OCI-LY1 (cell line): ENCODE measurements around the gene PRDX1.
"Not testable (repeated sequence)": the region's sequence is repeated elsewhere in the genome, so short reads cannot be mapped to it uniquely, and the experiment has no call there.

ENCODE experiments used
- EZH2 ChIP-seq: fragments of 200-600 bp; sonication (generic), shearing (Covaris generic); IDR thresholded peaks from 2 replicates; pipeline ENCODE4 v1.8.0; 2017; ENCODE audit warnings: borderline replicate concordance, mixed run types, mild to moderate bottlenecking, antibody characterized with exemption, low read length, moderate library complexity, mixed read lengths
- TF ChIP-seq, protein P1 (sequence below): fragments of 200-600 bp; sonication (generic), shearing (Covaris generic); IDR thresholded peaks from 2 replicates; pipeline ENCODE4 v1.5.1; 2017; ENCODE audit warnings: mild to moderate bottlenecking, antibody characterized with exemption, low read length, moderate library complexity, mixed read lengths

DNA sequence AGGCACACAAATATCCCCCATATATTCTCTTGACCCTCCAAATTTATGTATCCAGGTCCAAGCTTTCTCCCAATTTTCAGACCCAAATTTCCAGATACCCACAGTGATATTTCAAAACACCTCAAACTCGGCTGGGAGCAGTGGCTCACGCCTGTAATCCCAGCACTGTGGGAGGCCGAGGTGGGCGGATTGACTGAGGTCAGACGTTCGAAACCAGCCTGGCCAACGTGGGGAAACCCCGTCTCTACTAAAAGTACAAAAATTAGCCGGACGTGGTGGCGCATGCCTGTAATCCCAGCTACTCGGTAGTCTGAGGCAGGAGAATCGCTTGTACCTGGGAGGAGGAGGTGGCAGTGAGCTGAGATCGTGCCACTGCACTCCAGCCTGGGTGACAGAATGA is 32.3 kb downstream of the PRDX1 start:
- TF ChIP-seq, protein P1, sequence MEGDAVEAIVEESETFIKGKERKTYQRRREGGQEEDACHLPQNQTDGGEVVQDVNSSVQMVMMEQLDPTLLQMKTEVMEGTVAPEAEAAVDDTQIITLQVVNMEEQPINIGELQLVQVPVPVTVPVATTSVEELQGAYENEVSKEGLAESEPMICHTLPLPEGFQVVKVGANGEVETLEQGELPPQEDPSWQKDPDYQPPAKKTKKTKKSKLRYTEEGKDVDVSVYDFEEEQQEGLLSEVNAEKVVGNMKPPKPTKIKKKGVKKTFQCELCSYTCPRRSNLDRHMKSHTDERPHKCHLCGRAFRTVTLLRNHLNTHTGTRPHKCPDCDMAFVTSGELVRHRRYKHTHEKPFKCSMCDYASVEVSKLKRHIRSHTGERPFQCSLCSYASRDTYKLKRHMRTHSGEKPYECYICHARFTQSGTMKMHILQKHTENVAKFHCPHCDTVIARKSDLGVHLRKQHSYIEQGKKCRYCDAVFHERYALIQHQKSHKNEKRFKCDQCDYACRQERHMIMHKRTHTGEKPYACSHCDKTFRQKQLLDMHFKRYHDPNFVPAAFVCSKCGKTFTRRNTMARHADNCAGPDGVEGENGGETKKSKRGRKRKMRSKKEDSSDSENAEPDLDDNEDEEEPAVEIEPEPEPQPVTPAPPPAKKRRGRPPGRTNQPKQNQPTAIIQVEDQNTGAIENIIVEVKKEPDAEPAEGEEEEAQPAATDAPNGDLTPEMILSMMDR = not testable (repeated sequence)
- TF ChIP-seq EZH2 = not testable (repeated sequence)
